ENCODE results near the gene RABGAP1L.
"Not testable (repeated sequence)": the region's sequence is repeated elsewhere in the genome, so short reads cannot be mapped to it uniquely, and the experiment has no call there.

Gene RABGAP1L

DNA sequence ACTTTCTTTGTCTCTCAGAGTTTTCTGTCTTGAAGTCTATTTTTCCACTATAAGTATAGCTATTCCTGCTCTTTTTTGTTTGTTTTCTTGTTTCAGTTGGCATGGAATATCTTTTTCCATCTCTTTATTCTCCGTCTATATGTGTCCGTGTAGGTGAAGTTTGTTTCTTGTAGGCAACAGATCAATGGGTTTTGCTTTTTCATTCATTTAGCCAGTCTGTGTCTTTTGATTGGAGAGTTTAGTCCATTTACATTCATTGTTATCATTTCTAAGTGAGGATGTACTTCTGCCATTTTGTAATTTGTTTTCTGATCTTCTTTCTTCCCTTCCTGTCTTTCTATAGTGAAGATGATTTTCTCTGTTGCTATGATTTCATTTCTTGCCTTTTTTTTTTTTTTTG, 155.9 kb downstream of the RABGAP1L start:
- Histone ChIP-seq H3K9me3 (replicated peaks in 1 of 2; ENCODE audit: control insufficient read depth in 2 of 2, insufficient read depth in 1 of 2, low read depth in 1 of 2, low read length in 2 of 2) (peaks cover 0 to 13% of the 10 kb centered on the region in 2 donors), H3K27me3 (ENCODE audit: control insufficient read depth in 3 of 3, insufficient read depth in 3 of 3, low read depth in 1 of 3, low read length in 3 of 3) (no peaks in the 10 kb centered on the region), H3K18ac (ENCODE audit: low read length) (no peak overlapping the region), H3K9ac (ENCODE audit: low read depth, low read length, poor library complexity) (no peak overlapping the region), H3K79me1 (ENCODE audit: low read depth, low read length) (no peaks in the 10 kb centered on the region), H2BK5ac (ENCODE audit: low read length) (no peak overlapping the region), H3K14ac (ENCODE audit: low read length) (no peak overlapping the region), H3K23ac (ENCODE audit: low read depth, low read length, poor library complexity) (no peak overlapping the region), H3K36me3 (replicated peaks in 1 of 2; ENCODE audit: control insufficient read depth in 2 of 2, insufficient read depth in 2 of 2, low read length in 2 of 2) (no peaks in the 10 kb centered on the region), H2AK5ac (ENCODE audit: low read depth, low read length) (no peak overlapping the region), H3K4me3 (ENCODE audit: low read length in 2 of 2) (no peak overlapping the region), H3K4me2 (ENCODE audit: insufficient read depth, low read length, poor library complexity, severe bottlenecking) (no peak overlapping the region), H2BK120ac (ENCODE audit: low read depth, low read length) (no peak overlapping the region), H3K4ac (ENCODE audit: low read length) (no peak overlapping the region), H2BK12ac (ENCODE audit: low read length) (no peak overlapping the region), H3K4me1 (ENCODE audit: control insufficient read depth in 2 of 2, insufficient read depth in 1 of 2, low read depth in 1 of 2, low read length in 2 of 2) (no peaks in the 10 kb centered on the region), H2BK15ac (ENCODE audit: low read length) (no peak overlapping the region), H3K27ac (replicated peaks; ENCODE audit: low read length) (no peak overlapping the region), H4K91ac (ENCODE audit: low read depth, low read length, poor library complexity) (no peak overlapping the region), H4K8ac (ENCODE audit: low read depth, low read length) (no peak overlapping the region), H2AFZ (ENCODE audit: low read length) (no peak overlapping the region)
- no peak for DNase-seq (ENCODE audit: low spot score)
- no CpG with 5 or more reads among the region's 2 CpGs for WGBS, 2 donors (ENCODE audit: extremely low coverage in 2 of 2, insufficient read length in 2 of 2, insufficient replicate concordance in 1 of 2)

DNA sequence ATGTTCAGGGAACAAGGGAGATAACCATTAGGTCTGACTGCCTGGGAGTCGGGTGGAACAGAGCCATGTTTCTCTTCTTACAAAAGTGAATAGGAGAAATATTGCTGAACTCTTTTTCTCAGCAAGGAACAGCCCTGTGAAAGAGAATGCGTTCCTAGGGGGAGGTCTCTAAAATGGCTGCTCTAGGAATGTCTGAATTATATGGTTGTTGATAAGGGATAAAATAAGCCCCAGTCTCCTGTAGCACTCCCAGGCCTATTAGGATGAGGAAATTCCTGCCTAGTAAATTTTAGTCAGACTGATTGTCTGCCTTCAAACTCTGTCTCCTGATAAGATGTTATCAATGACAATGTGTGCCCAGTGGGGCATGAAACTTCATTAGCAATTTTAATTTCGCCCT, 161.6 kb downstream of the RABGAP1L start:
- H3K4ac ChIP-seq (ENCODE audit: low read length); H2BK12ac ChIP-seq (ENCODE audit: low read length); H3K27ac ChIP-seq (replicated peaks; ENCODE audit: low read length); H3K18ac ChIP-seq (ENCODE audit: low read length); H3K9ac ChIP-seq (ENCODE audit: low read depth, low read length, poor library complexity); H4K91ac ChIP-seq (ENCODE audit: low read depth, low read length, poor library complexity); H2BK5ac ChIP-seq (ENCODE audit: low read length); H2AK5ac ChIP-seq (ENCODE audit: low read depth, low read length); H3K14ac ChIP-seq (ENCODE audit: low read length); H3K4me1 ChIP-seq (ENCODE audit: control insufficient read depth in 2 of 2, insufficient read depth in 1 of 2, low read depth in 1 of 2, low read length in 2 of 2); H3K9me3 ChIP-seq (replicated peaks in 1 of 2; ENCODE audit: control insufficient read depth in 2 of 2, insufficient read depth in 1 of 2, low read depth in 1 of 2, low read length in 2 of 2); H2AFZ ChIP-seq (ENCODE audit: low read length); H3K36me3 ChIP-seq (replicated peaks in 1 of 2; ENCODE audit: control insufficient read depth in 2 of 2, insufficient read depth in 2 of 2, low read length in 2 of 2); H2BK120ac ChIP-seq (ENCODE audit: low read depth, low read length); H3K4me3 ChIP-seq (ENCODE audit: low read length in 2 of 2); DNase-seq (ENCODE audit: low spot score); H4K8ac ChIP-seq (ENCODE audit: low read depth, low read length); H3K27me3 ChIP-seq (ENCODE audit: control insufficient read depth in 3 of 3, insufficient read depth in 3 of 3, low read depth in 1 of 3, low read length in 3 of 3); H2BK15ac ChIP-seq (ENCODE audit: low read length); H3K23ac ChIP-seq (ENCODE audit: low read depth, low read length, poor library complexity); H3K4me2 ChIP-seq (ENCODE audit: insufficient read depth, low read length, poor library complexity, severe bottlenecking); H3K79me1 ChIP-seq (ENCODE audit: low read depth, low read length): not testable (repeated sequence)
- WGBS, 2 donors (ENCODE audit: extremely low coverage in 2 of 2, insufficient read length in 2 of 2, insufficient replicate concordance in 1 of 2), result no CpG with 5 or more reads among the region's 3 CpGs

DNA sequence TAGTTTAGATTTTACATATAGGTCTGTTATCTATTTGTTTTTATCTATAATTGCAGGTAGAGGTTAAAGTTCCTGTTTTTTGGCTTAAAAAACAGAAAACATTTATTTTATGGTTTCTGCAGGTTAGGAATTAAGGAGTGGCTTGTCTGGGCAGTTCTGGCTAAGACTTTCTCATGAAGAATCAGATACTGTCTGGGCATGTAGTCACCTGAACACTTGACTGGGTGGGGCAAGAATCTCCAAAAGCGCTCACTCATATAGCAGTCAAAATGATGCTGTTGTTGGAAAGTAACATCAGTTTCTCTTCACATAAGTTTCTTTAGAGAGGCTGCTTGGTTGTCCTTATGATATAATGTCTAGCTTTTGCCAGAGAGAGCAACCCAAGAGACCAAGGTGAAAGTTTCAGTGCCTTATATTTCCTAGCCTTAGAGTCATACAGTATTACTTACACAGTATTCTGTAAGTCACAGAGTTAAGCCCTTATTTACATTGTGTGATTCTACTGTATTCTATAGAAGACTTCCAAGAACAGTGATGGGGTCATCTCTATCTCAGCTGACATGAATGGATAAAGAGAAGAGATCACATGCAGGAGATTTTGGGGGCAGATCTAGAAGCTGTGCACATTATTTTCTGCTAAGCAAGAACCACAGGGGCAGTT, 163.0 kb downstream of the RABGAP1L start:
- Histone ChIP-seq H2AFZ (ENCODE audit: low read length) (no peak overlapping the region), H3K27ac (replicated peaks; ENCODE audit: low read length) (no peak overlapping the region), H2BK15ac (ENCODE audit: low read length) (no peak overlapping the region), H3K4ac (ENCODE audit: low read length) (no peak overlapping the region), H3K9me3 (replicated peaks in 1 of 2; ENCODE audit: control insufficient read depth in 2 of 2, insufficient read depth in 1 of 2, low read depth in 1 of 2, low read length in 2 of 2) (peaks cover 4 to 17% of the 10 kb centered on the region in 2 donors), H3K4me3 (ENCODE audit: low read length in 2 of 2) (no peak overlapping the region), H3K9ac (ENCODE audit: low read depth, low read length, poor library complexity) (no peak overlapping the region), H3K4me1 (ENCODE audit: control insufficient read depth in 2 of 2, insufficient read depth in 1 of 2, low read depth in 1 of 2, low read length in 2 of 2) (no peaks in the 10 kb centered on the region), H2BK5ac (ENCODE audit: low read length) (no peak overlapping the region), H3K79me1 (ENCODE audit: low read depth, low read length) (no peaks in the 10 kb centered on the region), H3K14ac (ENCODE audit: low read length) (no peak overlapping the region), H4K91ac (ENCODE audit: low read depth, low read length, poor library complexity) (no peak overlapping the region), H2BK12ac (ENCODE audit: low read length) (no peak overlapping the region), H3K27me3 (ENCODE audit: control insufficient read depth in 3 of 3, insufficient read depth in 3 of 3, low read depth in 1 of 3, low read length in 3 of 3) (no peaks in the 10 kb centered on the region), H2AK5ac (ENCODE audit: low read depth, low read length) (no peak overlapping the region), H3K18ac (ENCODE audit: low read length) (no peak overlapping the region), H3K36me3 (replicated peaks in 1 of 2; ENCODE audit: control insufficient read depth in 2 of 2, insufficient read depth in 2 of 2, low read length in 2 of 2) (no peaks in the 10 kb centered on the region), H4K8ac (ENCODE audit: low read depth, low read length) (no peak overlapping the region), H2BK120ac (ENCODE audit: low read depth, low read length) (no peak overlapping the region), H3K23ac (ENCODE audit: low read depth, low read length, poor library complexity) (no peak overlapping the region), H3K4me2 (ENCODE audit: insufficient read depth, low read length, poor library complexity, severe bottlenecking) (no peak overlapping the region)
- WGBS, 2 donors (ENCODE audit: extremely low coverage in 2 of 2, insufficient read length in 2 of 2, insufficient replicate concordance in 1 of 2), result no CpG with 5 or more reads among the region's 1 CpG
- no peak for DNase-seq (ENCODE audit: low spot score)

DNA sequence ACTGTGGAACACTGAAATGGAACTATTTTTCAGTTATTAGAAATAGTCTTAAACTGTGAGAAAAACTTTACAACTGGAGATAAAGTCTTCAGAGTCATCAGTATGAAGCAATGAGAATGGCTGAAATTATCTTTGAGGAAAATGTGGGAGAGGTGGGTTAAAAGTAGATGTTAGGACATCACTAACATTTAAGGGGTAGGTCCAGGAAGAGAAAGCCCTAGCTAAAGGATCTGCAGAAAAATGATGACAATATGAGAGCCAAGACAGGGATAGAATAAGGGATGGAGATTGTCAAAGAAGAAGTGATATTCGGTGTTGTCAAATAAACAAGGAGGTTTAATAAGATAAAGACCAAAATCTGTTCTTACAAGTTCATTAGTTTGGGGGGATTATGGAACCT, 165.2 kb downstream of the RABGAP1L start:
- H2BK12ac ChIP-seq (ENCODE audit: low read length), result no peak overlapping the region
- H3K27ac ChIP-seq (replicated peaks; ENCODE audit: low read length), result no peak overlapping the region
- H4K8ac ChIP-seq (ENCODE audit: low read depth, low read length), result no peak overlapping the region
- no CpG with 5 or more reads among the region's 1 CpG for WGBS, 2 donors (ENCODE audit: extremely low coverage in 2 of 2, insufficient read length in 2 of 2, insufficient replicate concordance in 1 of 2)
- no peak overlapping the region for H4K91ac ChIP-seq (ENCODE audit: low read depth, low read length, poor library complexity)
- H3K9me3 ChIP-seq (replicated peaks in 1 of 2; ENCODE audit: control insufficient read depth in 2 of 2, insufficient read depth in 1 of 2, low read depth in 1 of 2, low read length in 2 of 2), result peaks cover 4 to 20% of the 10 kb centered on the region in 2 donors
- H2AFZ ChIP-seq (ENCODE audit: low read length), result no peak overlapping the region
- no peak overlapping the region for H3K14ac ChIP-seq (ENCODE audit: low read length)
- H3K4me3 ChIP-seq (ENCODE audit: low read length in 2 of 2), result no peak overlapping the region
- no peak overlapping the region for H3K4ac ChIP-seq (ENCODE audit: low read length)
- H2AK5ac ChIP-seq (ENCODE audit: low read depth, low read length), result no peak overlapping the region
- H2BK120ac ChIP-seq (ENCODE audit: low read depth, low read length), result no peak overlapping the region
- no peak for DNase-seq (ENCODE audit: low spot score)
- no peak overlapping the region for H3K9ac ChIP-seq (ENCODE audit: low read depth, low read length, poor library complexity)
- no peaks in the 10 kb centered on the region for H3K27me3 ChIP-seq (ENCODE audit: control insufficient read depth in 3 of 3, insufficient read depth in 3 of 3, low read depth in 1 of 3, low read length in 3 of 3)
- H2BK15ac ChIP-seq (ENCODE audit: low read length), result no peak overlapping the region
- no peaks in the 10 kb centered on the region for H3K4me1 ChIP-seq (ENCODE audit: control insufficient read depth in 2 of 2, insufficient read depth in 1 of 2, low read depth in 1 of 2, low read length in 2 of 2)
- no peak overlapping the region for H3K23ac ChIP-seq (ENCODE audit: low read depth, low read length, poor library complexity)
- no peaks in the 10 kb centered on the region for H3K79me1 ChIP-seq (ENCODE audit: low read depth, low read length)
- H3K36me3 ChIP-seq (replicated peaks in 1 of 2; ENCODE audit: control insufficient read depth in 2 of 2, insufficient read depth in 2 of 2, low read length in 2 of 2), result no peaks in the 10 kb centered on the region
- no peak overlapping the region for H3K18ac ChIP-seq (ENCODE audit: low read length)
- no peak overlapping the region for H3K4me2 ChIP-seq (ENCODE audit: insufficient read depth, low read length, poor library complexity, severe bottlenecking)
- H2BK5ac ChIP-seq (ENCODE audit: low read length), result no peak overlapping the region

Data from neuronal stem cell (in vitro differentiated cells).